ENCODE results near the gene C5AR1. TPM values are rescaled to one million over a fixed set of nuclear protein-coding genes. Genes with fewer than 3 reads are reported as not detected.

C5AR1 gene
- total and polyA plus RNA-seq, 9 of the 15 experiments (the other 6 are each of a cell fraction or from before 2014, with no cell fraction given), result 0.06 to 1.6 (median 0.28) TPM; not detected in 3

- 94% methylated on average over 23 of the region's 28 CpGs for WGBS (ENCODE audit: insufficient coverage, low coverage, missing lambda C conversion rate)
- ATAC-seq (peak; percentile 51; the same call in 1 of the 3 replicates), FAIRE-seq (no peak), DNase-seq (ENCODE audit: extremely low read depth in 1 of 4, low spot score in 3 of 4) (peak in 1 of 4 experiments; percentile 40)
- Histone ChIP-seq H3K9me1 (ENCODE audit: control insufficient read depth, insufficient read depth, low read length) (no peaks in the 10 kb centered on the region), H3K27me3 (ENCODE audit: control insufficient read depth in 2 of 2, insufficient read depth in 2 of 2, low read length in 2 of 2) (no peaks in the 10 kb centered on the region), H3K4me2 (ENCODE audit: insufficient read depth, low read length) (no peak overlapping the region), H3K36me3 (ENCODE audit: control insufficient read depth, insufficient read depth, low read length) (peaks cover 92% of the 10 kb centered on the region), H3K9ac (ENCODE audit: insufficient read depth in 1 of 2, low read depth in 2 of 2, low read length in 2 of 2) (0 out of 4 replicates have a peak overlapping the region, but pooled peaks of 1 of the 2 experiments have one; percentile 64), H3K79me2 (ENCODE audit: control insufficient read depth, insufficient read depth, low read length) (peaks cover 21% of the 10 kb centered on the region), H3K4me3 (no peak overlapping the region), H2AFZ (ENCODE audit: low read depth, low read length) (no peak overlapping the region), H3K4me1 (replicated peaks in 1 of 2; ENCODE audit: control insufficient read depth in 2 of 2, insufficient read depth in 2 of 2, low read length in 2 of 2) (peaks cover 0 to 15% of the 10 kb centered on the region in 2 experiments; a peak in 2 of 5 replicates), H4K20me1 (replicated peaks; ENCODE audit: control insufficient read depth, insufficient read depth, low read length) (no peaks in the 10 kb centered on the region), H3K9me3 (replicated peaks; ENCODE audit: control insufficient read depth, insufficient read depth, low read depth, low read length) (no peaks in the 10 kb centered on the region), H3K27ac (ENCODE audit: extremely low read depth, low read depth, low read length) (no peak overlapping the region)
- intact Hi-C loops (cut with micrococcal nuclease) (no loop called here), in situ Hi-C loops (cut with MboI) (no loop called here)
- ChIA-PET CTCF (ENCODE audit: low intra/inter-chr PET ratio) (no interaction called here), POLR2A (interaction anchor here (0.7 to 1.3 kb wide), 3 partner anchors 9 to 236 kb away, joined by 3 to 7 read pairs (median 4); partner anchors contain the start of gene DHX34)
- no TSS peak for BruUV-seq (replicated peaks)
- TF ChIP-seq CREB1 (IDR thresholded peaks at IDR 0.05) (no peak), CREB1 (CRISPR knock-in tag; IDR thresholded peaks at IDR 0.05) (no peak), ZNF184 (CRISPR knock-in tag; IDR thresholded peaks at IDR 0.05) (no peak), GABPB1 (CRISPR knock-in tag; IDR thresholded peaks at IDR 0.05) (no peak), GTF2E2 (tag; IDR thresholded peaks at IDR 0.05) (no peak), TSC22D4 (tag; IDR thresholded peaks at IDR 0.05) (no peak), ZNF224 (CRISPR knock-in tag; IDR thresholded peaks at IDR 0.05) (no peak), ZNF780A (CRISPR knock-in tag; IDR thresholded peaks at IDR 0.05) (no peak), NFRKB (IDR thresholded peaks at IDR 0.05; ENCODE audit: low read depth) (no peak), ZNF121 (CRISPR knock-in tag; conservative IDR thresholded peaks at IDR 0.05) (peak; percentile 93), CTCF (IDR thresholded peaks at IDR 0.05 in 2 of 3, conservative IDR thresholded peaks at IDR 0.05 in 1 of 3; ENCODE audit: insufficient read depth in 2 of 3, low read depth in 1 of 3, low read length in 3 of 3) (peak; percentile 31 to 44 (median 32); a peak in 5 of 6 replicates), RBFOX2 (IDR thresholded peaks at IDR 0.05; ENCODE audit: low read depth, low read length) (peak; percentile 41), SMC3 (conservative IDR thresholded peaks at IDR 0.05; ENCODE audit: insufficient read depth, low read depth, low read length) (0 out of 2 replicates have a peak, but pooled peaks have one; percentile 32), MBD2 (IDR thresholded peaks at IDR 0.05; ENCODE audit: borderline replicate concordance, low read depth) (no peak)
- TF ChIP-seq, protein P1, sequence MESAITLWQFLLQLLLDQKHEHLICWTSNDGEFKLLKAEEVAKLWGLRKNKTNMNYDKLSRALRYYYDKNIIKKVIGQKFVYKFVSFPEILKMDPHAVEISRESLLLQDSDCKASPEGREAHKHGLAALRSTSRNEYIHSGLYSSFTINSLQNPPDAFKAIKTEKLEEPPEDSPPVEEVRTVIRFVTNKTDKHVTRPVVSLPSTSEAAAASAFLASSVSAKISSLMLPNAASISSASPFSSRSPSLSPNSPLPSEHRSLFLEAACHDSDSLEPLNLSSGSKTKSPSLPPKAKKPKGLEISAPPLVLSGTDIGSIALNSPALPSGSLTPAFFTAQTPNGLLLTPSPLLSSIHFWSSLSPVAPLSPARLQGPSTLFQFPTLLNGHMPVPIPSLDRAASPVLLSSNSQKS (CRISPR knock-in tag; IDR thresholded peaks at IDR 0.05), result no peak
- TF ChIP-seq, protein P2, sequence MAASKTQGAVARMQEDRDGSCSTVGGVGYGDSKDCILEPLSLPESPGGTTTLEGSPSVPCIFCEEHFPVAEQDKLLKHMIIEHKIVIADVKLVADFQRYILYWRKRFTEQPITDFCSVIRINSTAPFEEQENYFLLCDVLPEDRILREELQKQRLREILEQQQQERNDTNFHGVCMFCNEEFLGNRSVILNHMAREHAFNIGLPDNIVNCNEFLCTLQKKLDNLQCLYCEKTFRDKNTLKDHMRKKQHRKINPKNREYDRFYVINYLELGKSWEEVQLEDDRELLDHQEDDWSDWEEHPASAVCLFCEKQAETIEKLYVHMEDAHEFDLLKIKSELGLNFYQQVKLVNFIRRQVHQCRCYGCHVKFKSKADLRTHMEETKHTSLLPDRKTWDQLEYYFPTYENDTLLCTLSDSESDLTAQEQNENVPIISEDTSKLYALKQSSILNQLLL (CRISPR knock-in tag; IDR thresholded peaks at IDR 0.05; ENCODE audit: borderline replicate concordance), result no peak
Observed at GRCh38 chr19:47357788-47358680, 48.4 kb downstream of the C5AR1 start.

Measured in K562 (cell line).